Effector memory CD4-positive, alpha-beta T cell (primary cell): Measurements from ENCODE around the gene PTPRN2.

Experiments used
- DNase-seq, 3 donors: peaks; one replicate each; pipeline ENCODE4 v3.0.0-alpha.2; 2020
- H3K27ac ChIP-seq: 2 replicates; pipeline ENCODE4 v1.7.0; 2013; ENCODE audit warnings: mild to moderate bottlenecking, low read length, moderate library complexity; ENCODE audit not compliant: insufficient read depth, poor library complexity, severe bottlenecking
- H3K27me3 ChIP-seq: replicated peaks from 2 replicates; pipeline ENCODE4 v1.7.0; 2013; ENCODE audit warnings: mild to moderate bottlenecking, low read length; ENCODE audit not compliant: insufficient read depth, control insufficient read depth, poor library complexity, severe bottlenecking
- H3K36me3 ChIP-seq: 2 replicates; pipeline ENCODE4 v1.7.0; 2013; ENCODE audit warnings: mild to moderate bottlenecking, low read length, moderate library complexity; ENCODE audit not compliant: control insufficient read depth, insufficient read depth
- H3K4me1 ChIP-seq: 2 replicates; pipeline ENCODE4 v1.7.0; 2013; ENCODE audit warnings: low read length, mild to moderate bottlenecking; ENCODE audit not compliant: control insufficient read depth, insufficient read depth, poor library complexity, severe bottlenecking
- H3K4me3 ChIP-seq: 2 replicates; pipeline ENCODE4 v1.7.0; 2013; ENCODE audit warnings: low read length, low read depth, mild to moderate bottlenecking; ENCODE audit not compliant: insufficient read depth, poor library complexity, severe bottlenecking
- H3K9me3 ChIP-seq: 2 replicates; pipeline ENCODE4 v1.7.0; 2013; ENCODE audit warnings: mild to moderate bottlenecking, low read length, moderate library complexity; ENCODE audit not compliant: control insufficient read depth

The PTPRN2 gene

DNA sequence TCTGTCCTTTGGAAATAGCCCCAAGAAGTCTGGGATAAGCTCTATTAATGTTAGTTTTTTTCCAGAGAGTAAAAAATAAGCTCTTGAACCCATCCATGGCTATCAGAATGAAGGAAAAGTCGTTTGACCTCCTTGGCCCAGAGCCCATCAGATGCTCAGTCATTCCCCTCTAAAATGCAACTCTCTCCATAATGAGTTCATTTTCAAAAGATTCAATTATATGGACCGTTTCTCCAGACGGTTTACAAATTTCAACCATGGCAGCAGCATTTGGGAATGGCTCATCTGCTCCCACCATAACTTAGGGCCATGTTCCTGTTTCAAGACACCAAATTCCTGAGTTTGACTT, 220.0 kb downstream of the PTPRN2 start:
- Histone ChIP-seq H3K9me3 (no peaks in the 10 kb centered on the region), H3K27me3 (no peaks in the 10 kb centered on the region), H3K4me3 (no peak overlapping the region), H3K27ac (no peak overlapping the region), H3K36me3 (no peaks in the 10 kb centered on the region), H3K4me1 (no peaks in the 10 kb centered on the region)
- no peak for DNase-seq

DNA sequence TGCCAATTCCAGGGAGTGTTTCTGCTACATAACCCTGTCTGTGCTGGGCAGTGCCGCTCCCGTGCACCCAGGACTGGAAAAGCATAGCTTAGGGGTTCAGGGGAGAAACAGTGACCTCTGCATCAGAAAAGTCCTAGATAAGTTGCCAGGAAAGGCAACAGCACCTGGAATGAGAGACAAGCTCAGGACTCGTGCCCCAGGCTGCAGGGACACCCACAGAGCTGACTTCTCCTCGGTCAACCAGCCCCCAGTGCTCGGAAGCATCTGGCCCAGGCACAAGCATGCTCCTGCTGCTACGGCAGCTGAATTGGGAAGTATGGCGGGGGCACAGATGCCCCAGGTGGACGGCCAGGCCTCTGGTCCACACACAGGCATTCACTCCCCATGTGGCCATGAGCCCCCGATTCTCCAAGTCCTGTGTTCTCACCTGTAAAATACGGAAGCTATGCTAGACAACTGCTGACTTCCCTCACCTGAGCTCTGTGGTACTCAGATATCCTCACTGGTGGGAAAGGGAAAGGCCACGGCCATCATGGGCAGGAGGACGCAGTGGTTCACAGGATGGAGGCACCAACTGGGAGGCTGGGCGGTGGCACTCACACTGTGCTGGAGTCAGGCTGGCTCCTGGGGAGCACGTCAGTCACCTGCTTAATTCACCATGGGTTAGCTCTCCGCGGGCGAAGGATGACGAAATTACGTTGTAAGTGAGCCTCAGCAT, 220.5 kb downstream of the PTPRN2 start:
- no peaks in the 10 kb centered on the region for H3K9me3 ChIP-seq
- H3K36me3 ChIP-seq: no peaks in the 10 kb centered on the region
- no peak for DNase-seq
- no peak overlapping the region for H3K4me3 ChIP-seq
- H3K4me1 ChIP-seq: no peaks in the 10 kb centered on the region
- no peaks in the 10 kb centered on the region for H3K27me3 ChIP-seq
- H3K27ac ChIP-seq: no peak overlapping the region

DNA sequence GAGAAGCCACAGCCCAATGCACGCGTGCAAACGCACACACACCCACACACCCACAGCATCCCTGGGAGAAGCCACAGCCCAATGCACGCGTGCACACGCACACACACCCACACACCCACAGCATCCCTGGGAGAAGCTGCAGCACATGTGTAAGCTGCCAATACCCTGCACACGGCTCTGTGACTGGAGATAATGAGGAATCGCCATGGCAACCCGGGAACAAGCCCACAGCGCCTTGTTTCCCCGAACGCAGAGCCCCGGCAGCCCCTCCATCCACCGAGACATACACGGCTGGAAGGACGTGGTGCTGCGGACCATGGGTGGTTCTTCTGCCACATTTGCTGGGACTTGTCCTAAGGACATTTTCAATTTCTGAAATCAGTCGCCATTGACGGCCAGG, 221.3 kb downstream of the PTPRN2 start:
- no peaks in the 10 kb centered on the region for H3K27me3 ChIP-seq
- no peaks in the 10 kb centered on the region for H3K36me3 ChIP-seq
- no peak overlapping the region for H3K27ac ChIP-seq
- DNase-seq: no peak
- H3K9me3 ChIP-seq: no peaks in the 10 kb centered on the region
- no peaks in the 10 kb centered on the region for H3K4me1 ChIP-seq
- no peak overlapping the region for H3K4me3 ChIP-seq

DNA sequence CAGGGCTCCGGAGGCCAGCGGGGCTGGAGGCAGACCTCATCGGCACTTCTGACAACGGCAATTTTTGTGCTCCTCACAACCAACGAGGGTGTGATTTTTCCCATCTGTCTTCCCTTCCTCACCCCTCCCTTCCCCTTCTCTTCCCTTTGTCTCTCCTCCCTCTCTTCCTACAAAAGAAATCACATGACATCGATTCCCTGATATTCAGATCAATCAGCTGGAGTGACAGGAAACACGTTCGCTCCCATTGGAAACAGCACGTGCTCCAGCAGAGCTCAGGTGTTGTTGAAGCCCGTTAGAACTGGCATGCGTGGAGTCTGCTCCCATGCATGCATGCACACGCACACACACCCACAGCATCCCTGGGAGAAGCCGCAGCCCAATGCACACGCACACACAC, 222.4 kb downstream of the PTPRN2 start:
- DNase-seq: no peak

DNA sequence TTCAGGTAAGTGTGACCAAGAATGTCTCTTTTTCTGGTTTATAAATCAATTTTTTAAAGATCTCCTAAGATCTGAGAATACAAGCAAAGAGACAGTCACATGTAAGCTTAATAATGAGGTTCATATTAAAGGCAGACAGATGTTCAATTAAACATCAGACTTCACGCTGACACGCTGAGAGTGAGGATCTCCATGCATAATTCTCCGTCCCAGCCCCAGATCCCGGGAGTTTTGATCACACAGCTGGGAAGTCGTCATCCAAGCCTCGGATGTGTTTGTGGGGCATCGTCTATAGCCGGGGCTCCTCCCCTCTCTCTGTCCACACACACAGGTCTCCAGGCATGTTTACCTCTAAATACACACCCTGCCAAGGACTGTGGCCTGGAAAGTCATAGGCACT, 223.2 kb downstream of the PTPRN2 start:
- no peaks in the 10 kb centered on the region for H3K9me3 ChIP-seq
- H3K4me3 ChIP-seq: no peak overlapping the region
- H3K27me3 ChIP-seq: no peaks in the 10 kb centered on the region
- H3K27ac ChIP-seq: no peak overlapping the region
- DNase-seq: no peak
- no peaks in the 10 kb centered on the region for H3K36me3 ChIP-seq
- H3K4me1 ChIP-seq: no peaks in the 10 kb centered on the region

More for the DNA sequence above, 222.4 kb downstream of the PTPRN2 start:
- H3K9me3 ChIP-seq: no peaks in the 10 kb centered on the region
- H3K4me3 ChIP-seq: no peak overlapping the region
- H3K36me3 ChIP-seq: no peaks in the 10 kb centered on the region
- H3K27me3 ChIP-seq: no peaks in the 10 kb centered on the region
- no peaks in the 10 kb centered on the region for H3K4me1 ChIP-seq
- H3K27ac ChIP-seq: no peak overlapping the region

DNA sequence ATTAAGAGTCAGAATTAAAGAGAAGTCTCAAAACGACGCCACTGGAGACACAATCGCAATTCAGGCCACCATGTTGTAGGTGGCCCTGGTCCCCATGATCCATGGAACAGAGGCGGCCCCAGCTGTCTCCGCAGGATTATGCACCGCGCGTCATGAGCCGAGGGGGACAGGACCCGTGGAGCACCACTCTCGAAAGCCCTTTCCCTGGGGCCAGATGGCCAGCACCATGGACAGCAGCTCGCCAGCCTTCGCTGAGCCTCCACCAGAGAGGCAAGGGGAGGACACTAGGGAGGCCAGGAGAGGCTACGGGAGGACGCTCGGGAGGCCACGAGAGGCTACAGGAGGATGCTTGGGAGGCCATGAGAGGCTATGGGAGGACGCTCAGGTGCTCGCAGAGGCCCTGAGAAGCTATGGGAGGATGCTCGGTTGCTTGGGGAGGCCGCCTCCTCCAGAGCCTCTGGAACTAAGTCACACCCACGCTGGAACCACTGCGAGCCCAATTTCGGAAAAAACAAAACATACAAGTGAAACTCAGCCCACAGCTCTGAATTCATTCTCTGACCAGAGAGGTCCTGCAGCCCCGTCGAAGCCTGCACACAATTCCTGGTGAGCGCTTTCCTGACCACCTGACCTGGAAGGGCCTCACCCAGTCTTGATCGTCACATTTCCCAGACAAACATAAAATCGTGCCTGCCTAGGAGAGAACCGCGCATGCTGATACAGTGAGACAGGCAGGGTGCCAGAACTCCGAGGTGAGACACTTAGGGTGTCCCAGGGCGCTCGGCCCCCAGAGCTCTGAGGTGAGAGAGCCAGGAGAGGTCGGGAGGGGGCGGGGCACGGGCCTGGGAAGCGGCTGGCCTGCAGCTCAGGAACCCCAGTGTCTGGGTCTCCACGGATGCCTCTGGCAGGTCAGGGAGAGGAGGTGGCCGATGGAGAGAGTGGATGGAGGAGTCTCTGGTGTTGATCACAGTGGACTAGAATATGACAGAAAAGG, 224.4 kb downstream of the PTPRN2 start:
- Histone ChIP-seq H3K9me3 (no peaks in the 10 kb centered on the region), H3K36me3 (no peaks in the 10 kb centered on the region), H3K27me3 (no peaks in the 10 kb centered on the region), H3K27ac (no peak overlapping the region), H3K4me3 (no peak overlapping the region), H3K4me1 (no peaks in the 10 kb centered on the region)
- no peak for DNase-seq

DNA sequence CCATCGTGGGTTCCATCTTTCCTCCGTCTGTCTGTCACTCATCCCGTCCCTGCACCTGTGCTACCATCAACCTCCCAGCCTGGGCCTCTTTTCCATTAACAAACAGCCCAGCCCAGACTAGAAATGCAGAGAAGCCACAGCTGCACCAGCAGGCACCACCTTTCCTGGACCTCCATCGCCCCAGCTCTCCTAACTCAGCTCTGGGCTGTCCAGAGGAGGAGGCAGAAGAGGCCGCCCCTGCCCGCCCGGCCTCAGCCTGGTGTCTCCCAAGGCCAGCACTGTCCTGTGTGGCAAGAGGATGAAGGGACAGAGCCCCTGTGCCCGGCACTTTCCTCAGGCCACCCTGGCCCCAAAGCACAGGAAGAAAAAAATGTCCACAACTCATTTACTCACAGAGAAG, 225.6 kb downstream of the PTPRN2 start:
- H3K36me3 ChIP-seq: no peaks in the 10 kb centered on the region
- no peak for DNase-seq
- no peak overlapping the region for H3K27ac ChIP-seq
- no peak overlapping the region for H3K4me3 ChIP-seq
- H3K27me3 ChIP-seq: no peaks in the 10 kb centered on the region
- no peaks in the 10 kb centered on the region for H3K4me1 ChIP-seq
- no peaks in the 10 kb centered on the region for H3K9me3 ChIP-seq

DNA sequence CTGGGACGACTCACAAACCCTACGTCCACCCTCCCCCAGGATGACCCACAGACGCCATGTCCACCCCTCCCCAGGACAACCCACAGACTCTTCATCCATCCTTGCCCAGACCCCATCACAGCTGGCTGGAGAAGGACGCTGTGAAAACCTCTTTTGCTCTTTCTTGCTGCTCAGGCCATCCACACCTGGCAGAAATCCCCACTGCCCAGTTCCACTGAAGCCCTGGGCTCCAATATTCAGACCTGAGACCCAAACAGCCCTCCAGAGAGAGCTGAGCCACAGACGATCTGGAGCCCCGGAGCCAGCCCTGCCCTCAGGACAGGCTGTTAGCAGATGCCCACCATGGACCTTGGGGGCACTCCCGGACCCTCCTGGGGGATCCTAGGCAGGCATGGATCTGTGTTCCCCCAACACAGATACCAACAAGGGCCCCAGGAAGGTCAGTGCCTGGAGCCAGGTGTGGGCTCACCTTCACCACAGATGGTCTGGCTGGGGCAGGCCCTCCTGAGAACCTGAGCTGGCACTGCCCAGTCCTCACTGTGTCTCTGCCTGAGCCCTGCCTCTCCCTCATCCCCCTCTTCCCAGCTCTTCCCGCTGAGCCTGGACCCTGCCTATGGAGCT, 226.2 kb downstream of the PTPRN2 start:
- Histone ChIP-seq H3K9me3 (no peaks in the 10 kb centered on the region), H3K4me1 (no peaks in the 10 kb centered on the region), H3K36me3 (no peaks in the 10 kb centered on the region), H3K4me3 (no peak overlapping the region), H3K27ac (no peak overlapping the region), H3K27me3 (no peaks in the 10 kb centered on the region)
- DNase-seq: no peak

DNA sequence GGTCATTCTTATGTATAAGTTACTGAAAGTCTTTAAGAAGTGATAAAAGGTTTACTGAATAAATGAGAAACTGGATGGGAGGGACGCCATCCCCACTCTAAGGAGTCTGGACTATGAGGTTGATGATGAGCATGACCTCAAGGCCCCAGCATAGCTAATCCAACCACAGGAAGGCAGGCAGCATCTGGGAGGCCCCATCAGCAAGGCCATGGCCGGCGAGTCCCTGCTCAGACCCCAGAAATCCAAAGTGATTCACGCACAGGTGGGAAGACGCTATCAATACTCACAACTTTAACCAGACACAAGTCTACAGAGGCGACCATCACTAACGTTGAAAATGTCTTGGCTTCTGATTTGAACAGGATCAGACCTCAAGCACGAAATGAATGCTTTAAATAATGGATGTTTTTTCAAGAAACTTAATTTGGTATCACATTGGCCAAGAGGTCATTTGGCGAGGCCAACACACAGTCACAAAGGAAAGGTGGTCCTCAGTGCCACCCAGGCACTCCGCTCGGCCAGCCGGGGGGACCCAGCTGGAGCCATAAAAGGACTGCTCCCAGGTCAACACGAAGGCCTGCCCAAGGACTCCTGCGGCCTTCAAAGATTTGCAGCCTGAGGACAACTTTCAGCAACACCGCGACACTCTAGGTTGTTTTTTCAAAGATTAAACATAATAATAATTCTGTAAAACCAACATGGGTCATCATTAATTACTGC, 228.5 kb downstream of the PTPRN2 start:
- H3K9me3 ChIP-seq: no peaks in the 10 kb centered on the region
- H3K4me3 ChIP-seq: no peak overlapping the region

More for the DNA sequence above, 228.5 kb downstream of the PTPRN2 start:
- Histone ChIP-seq H3K27ac (no peak overlapping the region), H3K4me1 (no peaks in the 10 kb centered on the region), H3K27me3 (no peaks in the 10 kb centered on the region), H3K36me3 (no peaks in the 10 kb centered on the region)
- DNase-seq: no peak
